ENCODE measurements around the gene TUBGCP3. TPM values are rescaled to one million over a fixed set of nuclear protein-coding genes. Genes with fewer than 3 reads are reported as not detected.

Gene TUBGCP3
- total and polyA plus RNA-seq, 2 donors (not counting 1 experiment from before 2014, with no cell fraction given), result 30.6 to 65.1 TPM

DNA sequence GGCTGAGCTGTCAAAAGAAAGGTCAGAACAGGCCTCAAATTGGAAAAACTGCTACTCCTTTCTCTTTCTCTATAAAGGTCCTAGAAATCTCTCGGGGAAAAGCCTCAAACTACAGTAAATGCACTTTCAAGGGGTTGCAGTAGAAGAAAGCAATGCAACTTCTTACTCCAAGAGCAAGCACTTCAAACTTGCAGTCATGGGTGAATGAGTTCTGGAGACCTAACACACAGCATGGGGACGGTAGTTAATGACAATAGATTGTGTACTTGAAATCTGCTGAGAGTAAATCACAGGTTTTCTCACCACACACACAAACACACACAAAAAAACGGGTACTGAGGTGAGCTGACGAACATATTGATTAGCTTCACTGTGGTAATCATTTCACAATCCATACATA is 11.8 kb downstream of the TUBGCP3 start:
- POLR2A ChIA-PET, result no interaction called here

DNA sequence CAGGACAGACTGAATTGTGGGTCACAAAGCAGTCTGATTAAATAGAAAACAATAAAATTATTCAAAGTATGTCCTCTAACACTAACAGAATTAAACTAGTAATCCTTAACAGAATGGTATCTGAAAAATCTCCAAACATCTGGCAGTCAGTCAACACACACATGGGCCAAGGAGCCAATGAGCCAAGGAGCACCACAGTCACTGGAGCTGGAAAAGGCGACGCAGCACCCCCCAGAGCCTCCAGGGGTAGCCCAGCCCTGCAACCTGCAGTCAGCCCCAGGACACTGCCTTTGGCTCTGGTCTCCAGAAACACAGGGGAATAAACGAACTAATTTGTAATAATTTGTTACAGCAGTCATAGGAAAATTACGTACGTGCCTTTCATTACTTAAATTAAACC is 12.3 kb downstream of the TUBGCP3 start:
- TF ChIP-seq, protein P1, sequence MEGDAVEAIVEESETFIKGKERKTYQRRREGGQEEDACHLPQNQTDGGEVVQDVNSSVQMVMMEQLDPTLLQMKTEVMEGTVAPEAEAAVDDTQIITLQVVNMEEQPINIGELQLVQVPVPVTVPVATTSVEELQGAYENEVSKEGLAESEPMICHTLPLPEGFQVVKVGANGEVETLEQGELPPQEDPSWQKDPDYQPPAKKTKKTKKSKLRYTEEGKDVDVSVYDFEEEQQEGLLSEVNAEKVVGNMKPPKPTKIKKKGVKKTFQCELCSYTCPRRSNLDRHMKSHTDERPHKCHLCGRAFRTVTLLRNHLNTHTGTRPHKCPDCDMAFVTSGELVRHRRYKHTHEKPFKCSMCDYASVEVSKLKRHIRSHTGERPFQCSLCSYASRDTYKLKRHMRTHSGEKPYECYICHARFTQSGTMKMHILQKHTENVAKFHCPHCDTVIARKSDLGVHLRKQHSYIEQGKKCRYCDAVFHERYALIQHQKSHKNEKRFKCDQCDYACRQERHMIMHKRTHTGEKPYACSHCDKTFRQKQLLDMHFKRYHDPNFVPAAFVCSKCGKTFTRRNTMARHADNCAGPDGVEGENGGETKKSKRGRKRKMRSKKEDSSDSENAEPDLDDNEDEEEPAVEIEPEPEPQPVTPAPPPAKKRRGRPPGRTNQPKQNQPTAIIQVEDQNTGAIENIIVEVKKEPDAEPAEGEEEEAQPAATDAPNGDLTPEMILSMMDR (IDR thresholded peaks at IDR 0.05), result no peak
- no peak for TF ChIP-seq EZH2 (IDR thresholded peaks at IDR 0.05; ENCODE audit: borderline replicate concordance, insufficient read depth, low read depth, low read length, poor library complexity, severe bottlenecking)
- no peaks in the 10 kb centered on the region for H3K9me3 Mint-ChIP-seq (ENCODE audit: insufficient read depth)
- ATAC-seq (ENCODE audit: low read depth) (no peak), DNase-seq (no peak)
- no peaks in the 10 kb centered on the region for H3K27me3 Mint-ChIP-seq
- WGBS (ENCODE audit: insufficient coverage), result no CpG with 5 or more reads among the region's 5 CpGs
- H3K4me3 Mint-ChIP-seq, result no peak overlapping the region
- Histone ChIP-seq H3K4me1 (ENCODE audit: control insufficient read depth in 2 of 2, insufficient read depth in 2 of 2, low read length in 2 of 2) (peaks cover 13 to 14% of the 10 kb centered on the region in 2 donors), H3K4me2 (replicated peaks; ENCODE audit: low read depth, low read length, poor library complexity, severe bottlenecking) (no peak overlapping the region), H2AFZ (ENCODE audit: insufficient read depth, low read depth, low read length, poor library complexity, severe bottlenecking) (no peak overlapping the region), H3K36me3 (replicated peaks in 1 of 2; ENCODE audit: control extremely low read depth in 1 of 2, control insufficient read depth in 1 of 2, extremely low read depth in 1 of 2, insufficient read depth in 2 of 2, low read length in 1 of 2) (no peaks in the 10 kb centered on the region), H3K4me3 (ENCODE audit: control extremely low read depth in 1 of 5, extremely low read depth in 1 of 5, insufficient read depth in 1 of 5, low read depth in 2 of 5, low read length in 4 of 5) (no peak overlapping the region), H3K27ac (ENCODE audit: low read length in 2 of 2) (no peak overlapping the region), H4K20me1 (ENCODE audit: control insufficient read depth, insufficient read depth, low read length, poor library complexity, severe bottlenecking) (peaks cover 69% of the 10 kb centered on the region), H3K9ac (ENCODE audit: low read length) (no peak overlapping the region), H3K27me3 (replicated peaks in 1 of 4; ENCODE audit: control extremely low read depth in 1 of 4, control insufficient read depth in 3 of 4, insufficient read depth in 4 of 4, low read length in 3 of 4) (no peaks in the 10 kb centered on the region), H3K79me2 (ENCODE audit: control insufficient read depth, insufficient read depth, low read length) (peaks cover 88% of the 10 kb centered on the region), H3K9me3 (ENCODE audit: control extremely low read depth in 1 of 3, control insufficient read depth in 2 of 3, insufficient read depth in 1 of 3, low read length in 2 of 3) (peaks cover 0 to 3% (median 0%) of the 10 kb centered on the region in 3 donors)
- POLR2A ChIA-PET, result no interaction called here
- peaks cover 64% of the 10 kb centered on the region for H3K4me1 Mint-ChIP-seq
- intact Hi-C loops (cut with micrococcal nuclease), result no loop called here
- H3K27ac Mint-ChIP-seq, result no peak overlapping the region
- CTCF ChIA-PET, result no interaction called here

More for the DNA sequence above, 11.8 kb downstream of the TUBGCP3 start:
- H3K4me3 ChIP-seq (ENCODE audit: control extremely low read depth in 1 of 5, extremely low read depth in 1 of 5, insufficient read depth in 1 of 5, low read depth in 2 of 5, low read length in 4 of 5), result no peak overlapping the region
- no peak overlapping the region for H2AFZ ChIP-seq (ENCODE audit: insufficient read depth, low read depth, low read length, poor library complexity, severe bottlenecking)
- CTCF ChIA-PET, result no interaction called here
- H3K27me3 ChIP-seq (replicated peaks in 1 of 4; ENCODE audit: control extremely low read depth in 1 of 4, control insufficient read depth in 3 of 4, insufficient read depth in 4 of 4, low read length in 3 of 4), result no peaks in the 10 kb centered on the region
- Mint-ChIP-seq H3K4me1 (peaks cover 65% of the 10 kb centered on the region), H3K27me3 (no peaks in the 10 kb centered on the region), H3K27ac (no peak overlapping the region), H3K9me3 (ENCODE audit: insufficient read depth) (no peaks in the 10 kb centered on the region), H3K4me3 (no peak overlapping the region)
- H4K20me1 ChIP-seq (ENCODE audit: control insufficient read depth, insufficient read depth, low read length, poor library complexity, severe bottlenecking), result peaks cover 68% of the 10 kb centered on the region
- WGBS (ENCODE audit: insufficient coverage), result no CpG with 5 or more reads among the region's 4 CpGs
- no peak overlapping the region for H3K27ac ChIP-seq (ENCODE audit: low read length in 2 of 2)
- no peak for ATAC-seq (ENCODE audit: low read depth)
- TF ChIP-seq, protein P1 (IDR thresholded peaks at IDR 0.05), result no peak
- no peak for TF ChIP-seq EZH2 (IDR thresholded peaks at IDR 0.05; ENCODE audit: borderline replicate concordance, insufficient read depth, low read depth, low read length, poor library complexity, severe bottlenecking)
- peaks cover 13 to 14% of the 10 kb centered on the region in 2 donors for H3K4me1 ChIP-seq (ENCODE audit: control insufficient read depth in 2 of 2, insufficient read depth in 2 of 2, low read length in 2 of 2)
- H3K9ac ChIP-seq (ENCODE audit: low read length), result no peak overlapping the region
- H3K79me2 ChIP-seq (ENCODE audit: control insufficient read depth, insufficient read depth, low read length), result peaks cover 93% of the 10 kb centered on the region
- intact Hi-C loops (cut with micrococcal nuclease), result no loop called here
- H3K9me3 ChIP-seq (ENCODE audit: control extremely low read depth in 1 of 3, control insufficient read depth in 2 of 3, insufficient read depth in 1 of 3, low read length in 2 of 3), result peaks cover 0 to 3% (median 0%) of the 10 kb centered on the region in 3 donors
- H3K4me2 ChIP-seq (replicated peaks; ENCODE audit: low read depth, low read length, poor library complexity, severe bottlenecking), result no peak overlapping the region
- H3K36me3 ChIP-seq (replicated peaks in 1 of 2; ENCODE audit: control extremely low read depth in 1 of 2, control insufficient read depth in 1 of 2, extremely low read depth in 1 of 2, insufficient read depth in 2 of 2, low read length in 1 of 2), result no peaks in the 10 kb centered on the region
- no peak for DNase-seq

All from B cell (primary cell).